Activated naive CD8-positive, alpha-beta T cell treated with anti-CD3 and anti-CD28 coated beads, Interleukin-2, amount 50 U/mL, for 24 hours (primary cell): Measurements from ENCODE around the gene PMM1.
"Not testable (repeated sequence)": the region's sequence is repeated elsewhere in the genome, so short reads cannot be mapped to it uniquely, and the experiment has no call there.

ENCODE experiments used
- ATAC-seq: fragments of 150-1000 bp; cut with Tn5 transposase; one replicate; pipeline ENCODE4 v1.10.0; 2021
- DNase-seq: peaks from one replicate; pipeline ENCODE4 v3.0.0; 2021
- H3K27ac Mint-ChIP-seq: one replicate; pipeline ENCODE4 v1.8.0; 2021; ENCODE audit warnings: mild to moderate bottlenecking, mixed read lengths
- H3K27me3 Mint-ChIP-seq: one replicate; pipeline ENCODE4 v1.8.0; 2021; ENCODE audit warnings: mixed read lengths
- H3K36me3 Mint-ChIP-seq: one replicate; pipeline ENCODE4 v1.8.0; 2021; ENCODE audit warnings: low read depth, mixed read lengths
- H3K4me1 Mint-ChIP-seq: one replicate; pipeline ENCODE4 v1.8.0; 2021; ENCODE audit warnings: mixed read lengths
- H3K4me3 Mint-ChIP-seq: one replicate; pipeline ENCODE4 v1.8.0; 2021; ENCODE audit warnings: mild to moderate bottlenecking, moderate library complexity, mixed read lengths
- H3K9me3 Mint-ChIP-seq: one replicate; pipeline ENCODE4 v1.8.0; 2021; ENCODE audit warnings: mixed read lengths

PMM1 gene

DNA sequence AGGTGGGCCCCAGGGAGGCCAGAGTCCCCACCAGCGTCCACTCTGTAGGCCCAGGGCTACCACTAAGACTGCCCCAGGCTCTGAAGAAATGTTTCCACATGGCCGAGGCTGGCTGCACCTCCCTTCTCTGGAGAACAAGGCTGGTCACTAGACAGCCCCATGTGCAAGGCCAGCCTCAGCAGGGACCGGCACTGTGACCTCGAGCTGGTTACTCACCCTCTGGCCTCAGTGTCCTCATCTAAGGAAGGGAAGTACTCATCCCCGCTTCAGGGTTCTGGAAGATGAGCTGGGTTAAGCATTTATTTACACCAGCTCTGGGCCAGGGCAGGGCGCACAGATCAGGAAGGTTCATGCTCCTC, 9.7 kb downstream of the PMM1 start:
- Mint-ChIP-seq H3K4me1 (no peaks in the 10 kb centered on the region), H3K27ac (no peak overlapping the region), H3K9me3 (no peaks in the 10 kb centered on the region), H3K27me3 (no peaks in the 10 kb centered on the region), H3K36me3 (peaks cover 6% of the 10 kb centered on the region), H3K4me3 (no peak overlapping the region)
- ATAC-seq (no peak), DNase-seq (no peak)

DNA sequence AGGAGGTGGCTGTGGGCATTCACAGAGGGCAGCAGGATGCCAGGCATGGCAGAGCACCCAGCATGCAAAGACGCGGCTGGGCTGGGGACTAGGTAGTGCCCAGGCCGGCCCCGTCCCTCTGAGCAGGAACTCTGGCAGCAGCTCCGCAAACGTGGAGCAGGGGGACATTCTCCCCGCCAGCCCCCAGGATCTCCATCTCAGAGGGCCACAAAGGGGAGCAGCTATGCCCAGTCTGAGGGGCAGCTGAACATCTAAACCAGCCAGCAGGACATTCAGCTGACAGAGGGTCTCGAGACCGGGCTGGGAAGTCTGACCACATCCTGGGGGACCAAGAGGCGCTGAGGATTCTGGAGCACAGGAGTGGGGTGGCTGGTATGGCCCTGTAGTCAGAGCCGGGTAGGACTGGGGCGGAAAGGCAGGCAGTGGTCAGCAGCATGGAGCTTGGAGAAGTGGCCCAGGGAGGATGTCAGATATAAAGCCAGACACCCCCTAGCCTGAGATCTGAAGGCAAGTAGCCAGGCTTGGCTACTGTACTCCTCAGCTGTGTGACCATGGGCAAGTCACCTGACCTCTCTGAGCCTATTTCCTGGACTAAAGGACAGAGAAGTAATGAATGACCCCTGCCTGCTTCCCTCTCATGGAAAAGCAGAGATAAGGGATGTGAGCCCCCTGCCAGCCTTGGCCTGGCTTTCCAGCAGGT, 10.2 kb downstream of the PMM1 start:
- DNase-seq (no peak), ATAC-seq (no peak)
- Mint-ChIP-seq H3K36me3 (peaks cover 6% of the 10 kb centered on the region), H3K27me3 (no peaks in the 10 kb centered on the region), H3K4me1 (no peaks in the 10 kb centered on the region), H3K4me3 (no peak overlapping the region), H3K9me3 (no peaks in the 10 kb centered on the region), H3K27ac (no peak overlapping the region)

DNA sequence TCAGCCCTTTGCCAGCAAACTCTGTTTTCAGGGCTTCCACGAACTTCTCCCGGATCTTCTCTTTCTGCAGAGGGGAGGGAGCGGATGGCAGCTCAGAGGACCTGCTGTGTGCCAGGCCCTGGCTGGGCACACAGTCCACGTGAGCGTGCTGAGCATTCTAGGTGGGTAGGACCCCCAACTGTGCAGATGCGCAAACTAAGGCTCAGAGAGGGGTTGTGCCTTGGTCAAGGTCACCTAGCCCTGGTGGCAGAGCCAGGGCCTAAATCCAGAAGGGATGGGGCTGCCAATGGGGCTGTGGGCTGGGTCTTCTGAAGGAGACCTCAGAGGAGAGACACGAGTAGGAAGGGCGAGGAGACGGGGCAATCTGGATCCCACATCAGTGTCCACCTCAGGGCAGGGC, 10.8 kb downstream of the PMM1 start:
- peaks cover 6% of the 10 kb centered on the region for H3K36me3 Mint-ChIP-seq
- no peaks in the 10 kb centered on the region for H3K9me3 Mint-ChIP-seq
- no peak overlapping the region for H3K27ac Mint-ChIP-seq
- DNase-seq (no peak), ATAC-seq (no peak)
- no peaks in the 10 kb centered on the region for H3K27me3 Mint-ChIP-seq
- no peak overlapping the region for H3K4me3 Mint-ChIP-seq
- H3K4me1 Mint-ChIP-seq = no peaks in the 10 kb centered on the region

DNA sequence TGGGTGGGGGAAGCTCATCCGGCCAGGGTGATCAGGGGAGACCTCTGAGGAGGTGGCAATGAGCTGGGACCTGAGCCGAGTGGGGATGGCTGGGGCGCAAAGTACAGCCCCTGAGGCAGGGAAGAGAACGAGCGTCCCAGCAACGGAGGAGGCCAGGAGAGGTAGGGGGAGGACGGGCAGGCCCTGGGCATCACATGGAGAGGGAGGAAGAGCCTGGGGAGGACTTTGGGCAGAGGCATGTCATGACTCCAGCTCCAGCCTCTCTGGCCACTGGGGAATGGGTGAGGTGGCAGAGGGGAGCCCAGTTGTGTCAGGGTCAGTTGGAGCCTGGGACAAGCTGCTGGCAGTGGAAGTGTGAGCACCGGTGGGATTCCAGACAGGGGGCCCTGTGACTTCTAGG, 11.5 kb downstream of the PMM1 start:
- Mint-ChIP-seq H3K27me3 (no peaks in the 10 kb centered on the region), H3K4me3 (no peak overlapping the region), H3K27ac (no peak overlapping the region), H3K4me1 (no peaks in the 10 kb centered on the region), H3K9me3 (no peaks in the 10 kb centered on the region), H3K36me3 (peaks cover 6% of the 10 kb centered on the region)
- ATAC-seq (no peak), DNase-seq (no peak)

GRCh38 chr22:41576877-41577276, 12.8 kb downstream of the PMM1 start:
- Mint-ChIP-seq H3K4me1 (no peaks in the 10 kb centered on the region), H3K9me3 (no peaks in the 10 kb centered on the region), H3K27me3 (no peaks in the 10 kb centered on the region), H3K4me3 (no peak overlapping the region), H3K27ac (no peak overlapping the region), H3K36me3 (peaks cover 3% of the 10 kb centered on the region)
- DNase-seq (peak; percentile 41), ATAC-seq (peak; percentile 65)

- H3K9me3 Mint-ChIP-seq = no peaks in the 10 kb centered on the region
- H3K27ac Mint-ChIP-seq = no peak overlapping the region
- DNase-seq = no peak
- H3K36me3 Mint-ChIP-seq = peaks cover 3% of the 10 kb centered on the region
- no peaks in the 10 kb centered on the region for H3K27me3 Mint-ChIP-seq
- H3K4me1 Mint-ChIP-seq = no peaks in the 10 kb centered on the region
- ATAC-seq = no peak
- H3K4me3 Mint-ChIP-seq = no peak overlapping the region
Observed at GRCh38 chr22:41575533-41575932, 14.1 kb downstream of the PMM1 start.

DNA sequence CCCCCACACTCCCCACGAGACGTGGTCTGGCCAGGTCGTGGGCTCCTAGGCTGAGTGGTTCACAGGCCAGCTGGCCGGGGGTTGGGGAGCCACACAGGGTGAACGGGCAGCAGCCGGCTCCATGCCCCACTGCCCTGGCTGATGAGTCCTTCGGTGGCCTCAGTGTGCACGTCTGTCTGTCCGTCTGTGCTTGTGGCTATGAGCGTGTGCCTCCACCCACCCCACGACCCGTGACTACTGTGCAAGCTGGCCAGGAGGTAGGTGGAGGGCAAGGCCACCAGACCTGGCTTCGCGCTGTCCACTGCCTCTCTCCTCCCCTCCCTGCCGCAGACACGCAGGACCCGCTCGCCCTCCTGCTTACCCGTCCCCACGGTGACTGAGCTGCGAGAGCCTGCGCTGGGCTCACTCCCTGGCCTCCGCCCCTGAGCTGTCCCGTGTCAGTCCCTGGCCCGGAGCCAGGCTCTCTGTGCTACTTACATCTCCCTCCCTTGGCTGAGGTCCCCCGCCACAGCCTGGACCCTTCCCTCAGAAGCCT, 14.7 kb downstream of the PMM1 start:
- Mint-ChIP-seq H3K27me3 (no peaks in the 10 kb centered on the region), H3K4me3 (no peak overlapping the region), H3K36me3 (peaks cover 3% of the 10 kb centered on the region), H3K4me1 (no peaks in the 10 kb centered on the region), H3K27ac (no peak overlapping the region), H3K9me3 (no peaks in the 10 kb centered on the region)
- no peak for ATAC-seq
- DNase-seq = no peak

GRCh38 chr22:41573677-41574076, 16.0 kb downstream of the PMM1 start:
- peaks cover 3% of the 10 kb centered on the region for H3K27me3 Mint-ChIP-seq
- no peak overlapping the region for H3K4me3 Mint-ChIP-seq
- H3K4me1 Mint-ChIP-seq = no peaks in the 10 kb centered on the region
- DNase-seq (no peak), ATAC-seq (no peak)
- no peaks in the 10 kb centered on the region for H3K9me3 Mint-ChIP-seq
- H3K36me3 Mint-ChIP-seq = peaks cover 3% of the 10 kb centered on the region
- H3K27ac Mint-ChIP-seq = no peak overlapping the region

- H3K27ac Mint-ChIP-seq, ATAC-seq, H3K4me1 Mint-ChIP-seq, H3K9me3 Mint-ChIP-seq, H3K36me3 Mint-ChIP-seq, H3K27me3 Mint-ChIP-seq, DNase-seq, H3K4me3 Mint-ChIP-seq: not testable (repeated sequence)
Observed at GRCh38 chr22:41572305-41572704, 17.3 kb downstream of the PMM1 start.

GRCh38 chr22:41571786-41572185, 17.9 kb downstream of the PMM1 start:
- Mint-ChIP-seq H3K9me3 (no peaks in the 10 kb centered on the region), H3K27ac (no peak overlapping the region), H3K4me3 (no peak overlapping the region), H3K36me3 (peaks cover 2% of the 10 kb centered on the region), H3K4me1 (no peaks in the 10 kb centered on the region), H3K27me3 (peaks cover 3% of the 10 kb centered on the region)
- DNase-seq = no peak
- ATAC-seq = no peak

DNA sequence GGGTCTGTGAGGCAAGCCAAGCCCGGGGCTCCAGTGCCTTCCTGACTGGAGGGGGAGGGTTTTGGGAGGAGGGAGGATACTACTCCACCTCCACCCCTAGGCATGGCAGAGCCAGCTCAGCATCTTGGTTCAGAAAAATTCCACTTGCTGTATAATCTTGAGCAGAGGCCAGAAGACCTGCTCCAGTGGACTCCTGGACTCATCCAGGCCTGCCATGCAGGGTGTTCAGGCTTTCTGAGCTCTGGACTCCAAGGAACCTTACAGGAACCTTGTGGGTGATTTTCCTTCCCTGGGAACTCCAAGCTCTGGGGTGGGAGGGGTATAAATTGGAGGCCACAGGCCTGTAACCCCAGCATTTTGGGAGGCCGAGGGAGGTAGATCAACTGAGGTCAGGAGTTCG, 19.4 kb downstream of the PMM1 start:
- Mint-ChIP-seq H3K4me1 (peaks cover 4% of the 10 kb centered on the region), H3K4me3 (no peak overlapping the region), H3K9me3 (no peaks in the 10 kb centered on the region), H3K27me3 (peaks cover 3% of the 10 kb centered on the region), H3K36me3 (no peaks in the 10 kb centered on the region), H3K27ac (no peak overlapping the region)
- no peak for DNase-seq
- ATAC-seq = no peak

GRCh38 chr22:41568811-41569210, 20.8 kb downstream of the PMM1 start:
- DNase-seq (no peak), ATAC-seq (no peak)
- H3K36me3 Mint-ChIP-seq = no peaks in the 10 kb centered on the region
- no peaks in the 10 kb centered on the region for H3K9me3 Mint-ChIP-seq
- no peak overlapping the region for H3K4me3 Mint-ChIP-seq
- peaks cover 4% of the 10 kb centered on the region for H3K4me1 Mint-ChIP-seq
- H3K27ac Mint-ChIP-seq = no peak overlapping the region
- H3K27me3 Mint-ChIP-seq = peaks cover 3% of the 10 kb centered on the region

GRCh38 chr22:41567512-41567768, 22.2 kb downstream of the PMM1 start:
- peaks cover 7% of the 10 kb centered on the region for H3K27me3 Mint-ChIP-seq
- no peak overlapping the region for H3K27ac Mint-ChIP-seq
- DNase-seq = no peak
- H3K4me1 Mint-ChIP-seq = peaks cover 4% of the 10 kb centered on the region
- H3K4me3 Mint-ChIP-seq = no peak overlapping the region
- ATAC-seq = no peak
- H3K36me3 Mint-ChIP-seq = no peaks in the 10 kb centered on the region
- H3K9me3 Mint-ChIP-seq = no peaks in the 10 kb centered on the region

DNA sequence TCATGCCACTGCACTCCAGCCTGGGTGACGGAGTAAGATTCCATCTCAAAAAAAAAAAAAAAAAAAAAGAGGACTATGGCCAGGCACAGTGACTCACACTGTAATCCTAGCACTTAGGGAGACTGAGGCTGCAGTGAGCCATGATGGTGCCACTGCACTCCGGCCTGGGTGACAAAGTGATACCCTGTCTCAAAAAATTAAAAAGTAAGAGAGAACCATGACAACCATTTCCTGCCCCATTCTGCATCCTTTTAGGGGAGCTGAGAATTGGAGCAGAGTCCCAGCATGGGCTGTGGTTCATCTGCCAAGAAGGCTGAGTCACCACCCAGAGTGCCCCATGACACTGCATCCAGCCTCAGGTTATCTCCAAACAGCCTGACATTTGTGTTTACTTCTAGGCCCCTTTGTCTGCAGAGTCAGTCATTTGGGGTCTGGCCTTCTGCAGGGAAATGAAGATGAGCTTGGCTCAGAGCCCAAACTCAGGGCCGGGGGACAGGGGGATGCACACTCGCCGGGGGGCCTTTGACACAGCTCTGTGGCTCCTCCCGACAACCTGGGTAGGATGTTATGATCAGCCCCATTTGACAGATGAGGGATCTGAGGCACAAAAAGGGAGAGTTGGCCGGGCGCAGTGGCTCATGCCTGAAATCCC, 24.1 kb downstream of the PMM1 start:
- Mint-ChIP-seq H3K27ac (no peak overlapping the region), H3K9me3 (no peaks in the 10 kb centered on the region), H3K27me3 (peaks cover 17% of the 10 kb centered on the region), H3K4me1 (peaks cover 4% of the 10 kb centered on the region), H3K36me3 (no peaks in the 10 kb centered on the region), H3K4me3 (no peak overlapping the region)
- ATAC-seq = peak; percentile 88
- peak; percentile 22 for DNase-seq

- Mint-ChIP-seq H3K4me3 (no peak overlapping the region), H3K4me1 (peaks cover 4% of the 10 kb centered on the region), H3K27me3 (peaks cover 24% of the 10 kb centered on the region), H3K36me3 (no peaks in the 10 kb centered on the region), H3K27ac (no peak overlapping the region), H3K9me3 (no peaks in the 10 kb centered on the region)
- no peak for ATAC-seq
- no peak for DNase-seq
Observed at GRCh38 chr22:41564563-41564962, 25.1 kb downstream of the PMM1 start.
